ELR (cell line): ENCODE data around the gene FNBP1.
A peak's percentile ranks its signal among the peaks of the same experiment; 100 is the strongest.

Source experiments
- DNase-seq: peaks from one replicate; pipeline ENCODE4 v3.0.0-alpha.2; 2015; ENCODE audit warnings: low read depth

The FNBP1 gene

DNA sequence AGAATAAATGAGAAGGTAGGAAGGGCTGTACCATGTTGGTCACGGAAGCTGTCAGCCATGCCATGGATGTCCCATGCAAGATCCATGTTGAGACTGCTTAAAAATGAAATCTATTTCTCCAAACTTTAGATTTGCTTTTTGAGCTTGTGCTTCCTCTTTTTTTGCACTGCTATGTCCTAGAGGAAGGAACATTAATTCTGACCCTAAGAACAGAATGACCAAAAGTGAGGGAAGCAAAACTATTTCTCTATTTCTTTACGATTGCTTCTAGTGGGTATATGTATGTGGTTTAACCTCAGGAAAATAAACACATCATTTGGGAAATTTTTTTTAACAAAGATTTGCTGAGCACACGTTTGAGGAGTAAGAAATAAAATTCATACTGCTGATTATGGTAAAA is 123.1 kb downstream of the FNBP1 start:
- DNase-seq = no peak

DNA sequence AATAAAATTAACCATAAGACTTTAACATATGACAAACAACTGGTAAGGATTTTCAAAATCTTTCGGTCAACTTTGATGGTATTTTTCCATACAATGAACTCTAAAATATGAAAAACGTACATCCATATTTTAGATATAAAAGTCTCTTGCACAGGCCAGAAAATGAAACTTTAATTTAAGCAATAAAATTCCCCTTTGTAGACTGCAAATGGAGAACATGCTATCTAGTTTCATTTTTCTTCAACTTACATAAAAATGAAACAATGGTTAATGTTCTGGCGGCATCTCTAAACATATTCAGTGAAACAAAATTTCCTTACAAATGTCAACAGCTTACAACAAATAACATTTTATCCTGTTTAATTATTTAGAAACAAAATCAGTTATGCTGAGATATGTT is 123.7 kb downstream of the FNBP1 start:
- no peak for DNase-seq

DNA sequence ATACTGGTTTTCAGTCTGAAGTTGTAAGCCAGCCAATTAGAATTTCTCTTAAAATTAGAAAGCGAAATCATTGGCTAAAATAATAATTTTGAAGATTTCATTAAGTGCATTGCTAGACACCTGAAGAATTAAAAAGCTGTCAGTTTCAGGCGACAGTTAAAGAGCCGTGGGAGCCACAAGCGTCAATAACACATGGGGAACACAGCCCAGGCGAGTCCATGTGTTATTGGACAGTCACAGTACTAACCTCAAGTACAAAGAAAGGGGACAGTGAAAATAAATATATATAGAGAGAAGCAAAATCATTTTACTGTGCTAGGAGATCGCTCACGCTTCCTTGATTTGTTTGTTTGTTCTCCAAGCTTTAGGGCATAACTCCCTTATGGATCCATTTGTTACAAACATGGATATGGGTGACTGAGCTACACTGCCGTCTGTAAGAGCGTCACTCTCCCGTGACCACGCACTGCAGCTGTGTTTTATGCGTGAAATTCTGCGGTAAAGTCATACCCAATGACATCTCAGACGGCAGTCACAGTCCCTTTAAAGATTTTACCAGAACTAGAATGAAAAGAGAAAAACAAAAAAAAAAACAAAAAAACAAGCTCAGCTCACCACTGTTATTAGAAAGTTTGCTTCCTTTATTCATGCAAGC is 124.6 kb downstream of the FNBP1 start:
- no peak for DNase-seq

DNA sequence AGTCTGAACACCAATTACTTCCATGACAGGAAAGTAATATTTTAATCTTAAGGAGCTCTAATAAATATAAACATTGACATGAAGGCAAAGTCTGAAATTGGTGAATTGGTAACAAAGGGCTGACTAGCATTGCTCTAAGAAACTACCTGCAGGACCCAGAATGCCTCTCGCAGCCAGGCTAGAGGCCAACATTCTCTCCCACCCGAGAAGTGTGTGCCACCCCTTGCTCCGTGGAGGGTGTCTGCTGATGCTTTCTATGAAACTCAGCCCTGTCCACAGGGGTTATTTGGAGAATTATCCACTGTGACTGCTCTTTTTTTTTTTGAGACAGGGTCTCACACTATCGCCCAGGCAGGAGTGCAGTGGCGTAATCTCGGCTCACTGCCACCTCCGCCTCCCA is 126.3 kb downstream of the FNBP1 start:
- DNase-seq = no peak

DNA sequence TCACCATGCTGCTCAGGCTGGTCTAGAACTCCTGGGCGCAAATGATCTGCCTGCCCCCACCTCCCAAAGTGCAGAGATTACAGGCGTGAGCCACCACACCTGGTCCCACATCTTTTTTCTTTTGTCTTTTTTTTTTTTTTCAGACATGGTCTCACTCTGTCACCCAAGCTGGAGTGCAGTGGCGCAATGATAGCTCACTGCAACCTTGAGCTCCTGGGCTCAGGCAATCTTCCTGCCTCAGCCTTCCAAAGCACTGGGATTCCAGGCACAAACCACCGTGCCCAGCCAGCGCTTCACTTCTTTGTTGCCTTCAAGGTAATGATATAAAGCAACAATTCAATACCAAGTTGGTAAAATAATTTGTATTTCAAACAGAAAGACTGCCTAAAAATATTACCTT is 128.9 kb downstream of the FNBP1 start:
- no peak for DNase-seq

DNA sequence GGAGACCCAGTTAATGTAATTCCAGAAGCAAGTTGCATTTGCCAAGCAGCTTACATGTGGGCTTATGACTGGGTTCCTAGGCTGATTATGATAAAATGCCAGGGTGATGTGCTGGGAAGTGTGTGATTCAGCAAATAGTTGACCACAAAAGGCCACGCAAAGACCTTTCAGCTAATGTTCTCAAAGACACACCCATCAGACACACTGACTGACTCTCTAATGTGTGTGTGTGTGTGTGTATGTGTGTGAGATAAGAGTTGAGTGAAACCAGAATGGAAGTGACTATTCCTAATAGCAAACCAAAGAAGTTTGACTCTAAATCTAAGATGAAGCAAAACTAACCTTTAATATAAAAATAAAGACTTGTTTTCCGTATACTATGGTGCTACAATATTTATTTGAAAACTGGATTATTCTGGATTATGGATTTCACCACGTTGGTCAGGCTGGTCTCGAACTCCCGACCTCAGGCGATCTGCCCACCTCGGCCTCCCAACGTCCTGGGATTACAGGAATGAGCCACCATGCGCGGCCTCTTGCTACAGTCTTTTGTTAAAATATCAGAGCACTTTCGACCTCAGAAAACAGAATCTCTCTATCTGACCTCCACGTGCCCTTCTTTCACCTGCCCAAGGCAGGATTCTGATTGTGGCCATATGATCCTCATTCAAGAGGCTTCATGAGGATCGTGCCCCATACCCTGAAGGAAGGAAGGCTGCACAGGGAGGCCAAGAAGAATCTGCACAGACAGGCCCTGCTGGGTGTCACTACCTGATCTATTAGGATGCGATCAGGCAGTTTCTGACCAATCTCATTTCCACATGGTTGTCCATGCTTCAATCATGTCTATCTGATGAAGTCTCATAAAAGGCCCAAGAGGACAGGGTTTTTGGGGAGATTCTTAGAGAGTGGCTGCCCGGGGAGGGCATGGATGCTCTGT is 132.1 kb downstream of the FNBP1 start:
- DNase-seq = peak; percentile 99

DNA sequence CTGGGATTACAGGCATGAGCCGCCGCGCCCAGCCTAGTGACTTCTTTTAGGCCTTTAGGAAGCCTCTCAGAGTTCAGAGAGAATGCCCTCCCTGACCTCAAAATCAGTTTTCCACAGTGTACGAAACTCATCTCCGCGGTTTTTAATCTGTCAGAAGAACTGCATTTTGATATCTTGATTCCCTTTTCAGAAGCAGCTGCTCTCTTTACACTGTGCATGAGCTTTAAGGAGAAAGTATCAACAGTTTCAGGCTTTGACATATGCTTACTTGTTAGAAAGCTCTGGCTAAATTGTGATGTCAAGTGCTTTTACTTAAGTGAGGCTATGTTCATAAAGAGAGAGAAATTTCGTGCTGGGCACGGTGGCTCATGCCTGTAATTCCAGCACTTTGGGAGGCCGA is 133.1 kb downstream of the FNBP1 start:
- DNase-seq = no peak

DNA sequence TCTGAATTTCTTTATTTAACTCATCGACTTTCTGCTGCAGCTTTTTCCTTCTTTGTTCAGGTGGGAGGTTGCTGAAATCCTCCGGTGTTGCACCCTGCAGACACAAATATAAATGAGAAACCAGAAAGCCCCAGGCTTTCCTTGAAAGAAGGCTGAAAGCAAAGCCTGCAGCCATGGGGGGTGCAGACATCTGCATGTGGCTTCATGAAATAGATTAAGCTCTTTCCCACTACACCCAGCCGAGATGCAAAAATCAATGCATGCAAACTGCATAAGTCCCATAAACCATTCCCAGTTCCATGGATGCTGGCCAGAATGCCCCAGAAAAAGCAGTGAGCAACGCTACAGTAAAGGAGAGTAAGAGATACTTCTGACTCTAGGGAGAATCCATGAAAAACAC is 134.1 kb downstream of the FNBP1 start:
- no peak for DNase-seq

DNA sequence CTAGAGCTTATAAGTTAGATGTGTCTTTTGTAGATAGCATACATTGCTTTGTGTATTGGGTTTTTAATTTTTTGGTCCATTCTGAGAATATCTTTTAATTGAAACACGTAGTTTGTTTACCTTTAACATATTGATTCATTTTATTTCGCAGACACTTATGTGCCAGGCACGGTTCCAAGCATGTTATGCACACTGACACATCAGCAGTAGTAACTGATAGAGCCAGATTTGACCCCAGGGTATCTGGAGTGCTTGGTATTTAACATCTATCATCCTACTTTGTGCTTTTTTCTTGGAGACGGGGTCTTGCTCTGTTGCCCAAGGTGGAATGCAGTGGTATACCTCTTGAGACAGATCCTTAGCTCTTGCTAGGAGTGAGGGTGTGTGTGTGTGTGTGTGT is 135.8 kb downstream of the FNBP1 start:
- peak; percentile 64 for DNase-seq

DNA sequence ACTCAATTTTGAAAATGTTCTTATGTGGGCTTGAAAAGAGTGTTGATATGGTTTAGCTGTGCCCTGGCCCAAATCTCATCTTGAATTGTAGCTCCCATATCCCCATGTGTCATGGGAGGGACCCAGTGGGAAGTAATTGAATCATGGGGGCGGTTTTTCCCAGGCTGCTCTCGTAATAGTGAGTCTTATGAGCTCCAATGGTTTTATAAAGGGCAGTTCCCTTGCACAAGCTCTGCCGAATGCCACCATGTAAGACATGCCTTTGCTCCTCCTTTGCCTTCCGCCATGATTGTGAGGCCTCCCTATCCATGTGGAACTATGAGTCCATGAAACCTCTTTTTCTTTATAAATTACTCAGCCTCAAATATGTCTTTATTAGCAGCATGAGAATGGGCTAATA is 136.7 kb downstream of the FNBP1 start:
- DNase-seq = no peak

DNA sequence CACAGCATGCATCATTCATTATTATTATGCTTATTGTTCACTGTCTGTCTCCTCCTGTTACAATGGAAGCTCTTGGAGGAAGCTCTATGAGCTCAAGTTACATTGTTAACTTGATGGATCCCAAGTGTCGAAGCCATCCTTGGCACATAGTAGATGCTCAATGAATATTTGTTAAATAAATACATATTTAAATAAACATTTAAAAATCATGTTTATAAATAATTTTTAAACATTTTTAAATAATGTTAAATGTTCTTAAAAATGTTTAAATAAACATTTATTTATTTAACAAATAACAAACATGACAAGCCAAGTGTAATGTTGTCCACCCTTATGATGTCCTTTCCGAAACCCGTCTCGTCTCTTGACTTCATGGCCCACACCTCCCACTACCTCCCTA is 138.3 kb downstream of the FNBP1 start:
- no peak for DNase-seq

DNA sequence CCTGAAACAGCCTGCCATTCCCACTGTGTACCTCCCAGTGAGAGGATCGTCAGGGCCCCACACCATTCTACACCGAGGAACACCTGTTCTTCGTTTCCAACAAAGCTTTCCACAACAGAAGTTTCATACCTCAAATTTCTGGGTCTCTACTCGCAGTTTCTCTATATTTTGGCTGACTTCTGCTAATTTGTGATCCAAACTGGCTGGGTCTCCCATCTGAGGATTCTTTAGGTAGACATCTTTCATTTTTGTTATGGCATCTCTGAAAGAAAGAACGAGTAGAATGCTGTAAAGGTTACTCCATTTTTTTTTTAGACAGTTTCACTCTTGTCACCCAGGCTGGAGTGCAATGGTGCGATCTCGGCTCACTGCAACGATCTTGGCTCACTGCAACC is 140.3 kb downstream of the FNBP1 start:
- DNase-seq = no peak

DNA sequence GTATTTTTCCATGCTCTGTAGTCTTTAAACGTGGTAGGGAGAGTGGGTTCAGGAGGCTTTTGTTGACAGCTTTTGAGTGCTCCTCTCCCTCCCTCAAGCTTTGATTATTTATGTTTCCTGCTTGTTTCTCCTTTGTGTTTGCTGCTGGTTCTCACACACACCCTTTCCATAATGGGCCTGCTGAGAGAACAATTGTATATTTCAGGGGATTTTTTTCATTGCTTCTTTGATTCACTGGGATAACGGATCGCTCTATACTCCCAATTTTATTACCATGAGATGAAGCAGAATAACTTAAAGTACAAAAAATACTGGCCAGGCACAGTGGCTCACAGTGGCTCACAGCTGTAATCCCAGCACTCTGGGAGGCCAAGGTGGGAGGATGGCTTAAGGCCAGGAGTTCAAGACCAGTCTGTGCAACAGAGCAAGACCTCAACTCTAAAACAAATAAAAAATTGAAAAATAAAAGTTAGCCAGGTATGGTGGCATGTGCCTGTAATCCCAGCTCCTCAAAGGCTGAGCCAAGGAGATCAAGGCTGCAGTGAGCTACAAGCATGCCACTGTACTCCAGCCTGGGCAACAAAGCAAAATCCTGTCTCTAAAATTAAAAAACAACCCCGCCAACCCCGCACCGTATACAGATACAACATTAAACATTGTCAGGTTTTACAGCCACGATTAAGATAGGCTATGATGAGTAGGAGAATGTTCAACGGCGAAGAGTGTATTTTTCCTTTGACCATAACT is 140.8 kb downstream of the FNBP1 start:
- DNase-seq = no peak

DNA sequence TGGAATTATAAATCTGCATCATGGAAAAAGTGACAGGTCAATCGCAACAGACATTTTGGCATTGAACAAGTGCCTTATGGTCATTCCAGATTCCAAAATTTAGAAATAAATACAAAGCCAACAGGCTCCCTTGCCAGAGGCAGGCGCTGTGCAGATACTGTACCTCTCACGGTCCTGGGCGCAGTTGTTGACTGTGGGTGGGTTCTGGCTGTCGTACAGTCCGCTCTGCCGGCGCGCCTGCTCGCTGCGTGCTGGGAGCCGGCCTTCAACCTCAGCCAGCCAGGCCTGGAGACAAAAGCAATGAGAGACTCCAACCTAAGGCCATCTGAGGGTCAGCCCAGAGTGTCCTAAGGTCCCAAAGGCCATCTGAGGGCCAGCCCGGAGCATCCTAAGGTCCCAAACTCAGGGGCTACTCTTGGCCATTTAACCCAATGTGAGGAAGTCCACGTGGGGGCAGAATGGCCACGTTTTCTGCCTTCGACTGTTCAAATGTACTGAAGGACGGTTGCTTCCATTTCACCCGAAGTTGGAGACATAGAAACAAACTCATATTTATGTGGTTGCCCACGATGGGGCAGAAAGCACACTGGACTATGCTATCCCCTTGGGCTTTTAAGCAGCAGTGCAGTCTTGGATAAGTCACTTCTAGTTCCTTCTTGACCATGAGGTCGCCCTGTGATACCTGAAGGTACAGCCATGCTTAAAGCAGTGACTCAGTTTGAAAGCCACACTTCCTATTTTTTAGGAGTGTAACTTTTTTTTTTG is 142.5 kb downstream of the FNBP1 start:
- DNase-seq = no peak

DNA sequence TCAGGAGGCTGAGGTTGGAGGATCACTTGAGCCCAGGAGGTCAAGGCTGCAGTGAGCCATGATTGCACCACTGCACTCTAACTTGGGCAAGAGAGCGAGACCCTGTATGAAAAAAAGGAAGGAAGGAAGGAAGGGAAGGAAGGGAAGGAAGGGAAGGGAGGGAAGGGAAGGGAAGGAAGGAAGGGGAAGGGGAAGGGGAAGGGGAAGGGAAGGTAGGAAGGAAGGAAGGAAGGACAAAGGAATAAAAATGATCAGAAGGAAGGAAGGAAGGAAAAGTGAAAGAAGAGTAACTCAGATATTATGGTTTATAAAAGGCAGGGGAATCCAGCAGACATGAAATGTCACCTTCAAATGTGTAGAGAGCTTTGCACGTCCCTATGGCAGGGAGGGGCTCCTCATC is 143.4 kb downstream of the FNBP1 start:
- no peak for DNase-seq

DNA sequence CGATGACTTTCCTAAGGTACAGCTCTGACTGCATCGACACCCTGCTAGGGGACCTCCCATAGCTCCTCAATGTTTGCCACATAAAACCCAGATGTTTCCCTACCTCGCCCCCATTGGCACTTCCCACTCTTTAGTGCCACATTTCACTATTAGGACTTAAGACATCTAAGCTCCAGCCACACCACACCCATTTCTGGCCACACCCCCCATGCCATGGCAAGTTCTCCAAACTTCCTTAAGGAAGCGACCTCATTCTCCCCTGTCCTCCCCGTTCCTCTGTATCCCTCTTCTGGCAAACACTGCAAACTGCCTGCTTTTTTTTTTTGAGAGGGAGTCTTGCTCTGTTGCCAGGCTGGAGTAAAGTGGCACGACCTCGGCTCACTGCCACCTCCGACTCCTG is 144.8 kb downstream of the FNBP1 start:
- DNase-seq = peak; percentile 47

DNA sequence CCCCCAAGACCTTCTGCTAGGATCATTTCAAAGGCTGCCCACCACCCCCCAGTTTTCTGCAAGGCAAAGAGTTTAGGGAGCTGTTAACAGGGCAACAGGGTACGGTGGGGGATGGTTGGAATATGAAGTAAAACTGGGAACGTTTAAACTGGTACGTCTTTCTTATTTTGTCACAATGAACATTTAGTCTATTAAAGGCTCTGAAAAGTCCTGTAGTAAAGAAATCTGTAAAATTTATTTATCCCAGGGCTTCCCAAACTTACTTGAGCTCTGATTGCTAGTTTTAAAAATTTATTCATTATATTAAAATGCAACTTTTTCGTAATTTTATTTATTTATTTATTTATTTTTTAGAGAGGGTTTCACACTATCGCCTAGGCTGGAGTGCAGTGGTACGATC is 145.7 kb downstream of the FNBP1 start:
- no peak for DNase-seq

DNA sequence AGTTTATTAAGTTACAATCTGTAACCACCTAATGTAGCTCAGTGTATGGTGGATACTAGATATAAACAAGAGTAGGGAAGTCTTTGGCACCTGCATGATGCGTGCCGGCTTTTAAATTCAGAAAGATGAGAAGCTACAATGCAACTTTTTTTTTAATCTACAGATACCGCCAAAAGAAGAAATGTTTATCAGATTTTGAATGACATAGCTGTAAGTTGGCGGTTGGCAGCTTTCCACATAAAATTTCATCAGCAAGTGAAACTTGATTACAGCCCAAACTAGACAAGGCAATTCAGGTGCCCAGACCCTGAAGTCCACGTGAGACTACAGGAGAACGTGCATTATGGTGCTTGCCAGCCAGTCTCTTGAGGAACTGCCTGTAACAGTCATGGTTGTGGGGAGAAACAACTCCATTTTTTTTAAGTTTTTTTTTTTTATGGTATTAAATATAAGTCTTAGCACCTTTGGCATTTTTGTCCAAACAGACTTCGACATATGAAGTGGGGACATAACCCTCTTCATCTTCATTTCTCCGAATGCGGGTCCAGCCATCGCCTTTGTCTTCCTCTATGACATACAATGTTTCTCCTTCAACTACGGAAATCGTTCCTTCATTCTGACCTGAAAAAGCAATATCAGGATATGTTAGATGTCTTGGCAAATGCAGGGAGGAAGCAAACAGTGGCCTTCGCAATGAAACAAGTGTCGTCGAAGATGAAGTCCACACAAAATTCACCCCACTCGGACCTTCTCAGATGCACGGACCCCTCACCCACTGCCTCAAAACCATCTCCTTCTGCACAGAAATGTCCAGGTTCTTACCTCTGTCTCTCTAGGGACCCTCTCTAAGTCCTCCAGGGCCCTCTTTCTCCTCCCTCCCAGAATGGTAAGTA is 147.4 kb downstream of the FNBP1 start:
- DNase-seq = no peak

DNA sequence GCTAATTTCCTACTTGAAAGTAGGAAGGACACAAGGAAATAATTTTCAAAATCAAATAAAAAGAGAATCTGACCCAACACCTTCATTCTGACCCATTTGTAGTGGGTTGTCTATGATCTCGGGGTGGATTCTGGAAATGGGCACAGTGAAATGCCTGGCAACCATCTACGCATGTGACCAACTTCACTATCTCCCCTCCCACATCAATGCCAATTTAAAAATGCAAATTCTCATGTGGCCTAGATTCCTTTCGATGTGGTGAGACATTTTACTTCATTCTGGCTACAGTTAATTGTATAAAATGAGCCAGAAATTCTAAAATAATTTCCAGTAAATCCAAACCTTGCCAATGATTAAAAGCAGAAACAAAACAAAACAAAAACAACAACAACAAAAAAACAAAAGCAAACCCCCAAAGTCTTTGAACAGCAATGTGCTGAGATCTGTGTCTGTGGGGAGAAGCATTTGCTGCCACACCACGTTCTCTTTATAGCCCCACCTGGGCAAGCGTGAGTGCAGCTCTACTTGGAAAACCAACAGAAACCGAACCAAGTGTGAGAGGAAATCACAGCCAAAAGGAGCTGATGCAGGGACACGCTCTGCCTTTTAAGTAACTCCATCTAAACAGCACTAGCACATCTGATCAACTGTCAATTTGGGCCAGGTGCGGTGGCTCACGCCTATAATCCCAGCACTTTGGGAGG is 148.7 kb downstream of the FNBP1 start:
- DNase-seq = no peak

DNA sequence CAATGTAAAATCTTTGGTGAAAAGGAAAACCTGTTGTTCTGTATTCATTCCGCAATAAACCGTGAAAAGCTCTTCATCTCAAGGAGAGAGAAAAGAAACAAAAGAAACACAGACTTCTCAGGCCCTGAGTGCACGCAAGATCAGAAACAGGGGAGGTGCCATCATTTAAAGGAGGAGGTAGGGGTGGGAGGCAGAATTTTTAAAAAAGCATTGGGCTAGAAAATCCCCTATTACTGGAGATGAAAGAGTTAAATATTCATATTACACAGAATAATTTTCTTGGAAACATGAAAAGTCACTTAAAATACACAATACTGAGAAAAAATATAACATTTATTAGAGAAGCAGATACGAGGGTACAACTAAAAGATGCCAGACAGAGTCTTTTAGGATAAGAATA is 151.4 kb downstream of the FNBP1 start:
- no peak for DNase-seq
